Dedifferentiated amniotic fluid mesenchymal stem cell (primary cell): ENCODE measurements around the gene GLS.
"Not testable (repeated sequence)": the region's sequence is repeated elsewhere in the genome, so short reads cannot be mapped to it uniquely, and the experiment has no call there.

Experiments used
- DNase-seq: peaks from one replicate; pipeline ENCODE4 v3.0.0-alpha.2; 2016; ENCODE audit errors: extremely low spot score

Gene GLS

GRCh38 chr2:190880378-190881083 is at the start of gene GLS:
TSS of gene GLS (plus strand) at chr2:190880821. CDS start at chr2:190881085, 264 bp downstream.
- peak; percentile 97 for DNase-seq

GRCh38 chr2:190831941-190832340 is 48.7 kb upstream of the GLS start:
- DNase-seq, result no peak

GRCh38 chr2:190834890-190835208 is 45.8 kb upstream of the GLS start:
- DNase-seq, result no peak

- peak; percentile 85 for DNase-seq
These were observed 45.2 kb upstream of the GLS start for GRCh38 chr2:190835303-190835930.

GRCh38 chr2:190836767-190837166 is 43.9 kb upstream of the GLS start:
- no peak for DNase-seq

- peak; percentile 57 for DNase-seq
These were observed 43.2 kb upstream of the GLS start for GRCh38 chr2:190837420-190837819.

- DNase-seq, result peak; percentile 40
These were observed 42.7 kb upstream of the GLS start for GRCh38 chr2:190837952-190838361.

- peak; percentile 63 for DNase-seq
These were observed 42.1 kb upstream of the GLS start for GRCh38 chr2:190838492-190838910.

- no peak for DNase-seq
These were observed 40.0 kb upstream of the GLS start for GRCh38 chr2:190840569-190841172.

GRCh38 chr2:190841707-190842505 is 38.7 kb upstream of the GLS start:
- DNase-seq, result peak; percentile 59

- no peak for DNase-seq
These were observed 38.0 kb upstream of the GLS start for GRCh38 chr2:190842606-190843104.

- no peak for DNase-seq
These were observed 36.5 kb upstream of the GLS start for GRCh38 chr2:190843890-190844699.

GRCh38 chr2:190844700-190845401 is 35.8 kb upstream of the GLS start:
- DNase-seq, result no peak

GRCh38 chr2:190846746-190847145 is 33.9 kb upstream of the GLS start:
- no peak for DNase-seq

GRCh38 chr2:190847504-190848081 is 33.0 kb upstream of the GLS start:
- DNase-seq, result peak; percentile 50

GRCh38 chr2:190849774-190850173 is 30.8 kb upstream of the GLS start:
- no peak for DNase-seq

GRCh38 chr2:190853022-190853421 is 27.6 kb upstream of the GLS start:
- not testable (repeated sequence) for DNase-seq

- no peak for DNase-seq
These were observed 26.9 kb upstream of the GLS start for GRCh38 chr2:190853531-190854383.

- DNase-seq, result no peak
These were observed 25.9 kb upstream of the GLS start for GRCh38 chr2:190854726-190855125.
